Endothelial cell of umbilical vein (primary cell): ENCODE data around the gene KCNMA1. TPM values are rescaled to one million over a fixed set of nuclear protein-coding genes. Genes with fewer than 3 reads are reported as not detected.

Experiments used
- BruUV-seq: library from RNA; stranded (reverse); fragments of 400-500 nt; replicated peaks from 2 replicates; lab custom pipeline; 2021; lab: Mats Ljungman, UMichigan
- CTCF ChIA-PET: fragments of 300-600, 350-600 bp; sonication (Branson Sonifier 250); formaldehyde crosslinking; loops from one replicate; lab custom pipeline; 2021; ENCODE audit warnings: antibody characterized with exemption, inconsistent platforms; lab: Charles Lee
- POLR2A ChIA-PET: fragments of 300-600, 350-600 bp; sonication (Branson Sonifier 250); formaldehyde crosslinking; loops from one replicate; lab custom pipeline; 2021; ENCODE audit warnings: antibody characterized with exemption, inconsistent platforms; lab: Charles Lee
- DNase-seq: peaks from one replicate; pipeline ENCODE4 v3.0.0-alpha.2; 2011; ENCODE audit warnings: low read depth, low spot score
- FAIRE-seq: peaks from 2 replicates; lab custom pipeline; 2011; peaks lifted over from hg19 to GRCh38; lab: Jason Lieb, UNC
- H2AFZ ChIP-seq: 2 replicates; pipeline ENCODE4 v1.6.0; 2012; ENCODE audit warnings: low read depth, low read length, control low read depth, inconsistent platforms
- H3K27ac ChIP-seq: 2 replicates; pipeline ENCODE4 v1.5.1; 2011; ENCODE audit warnings: low read depth, mild to moderate bottlenecking, control low read depth, low read length, moderate library complexity; ENCODE audit not compliant: insufficient read depth
- H3K27me3 ChIP-seq, 2 experiments: 2 replicates each; pipeline versions ENCODE4 v1.6.0 to v1.6.1; 2011; ENCODE audit warnings: low read length in 2 of 2, mixed read lengths in 1 of 2; ENCODE audit not compliant: control insufficient read depth in 2 of 2, insufficient read depth in 2 of 2
- H3K36me3 ChIP-seq, 2 experiments: 2 replicates in 1 of 2; 3 replicates in 1 of 2; pipeline ENCODE4 v1.5.1; 2011; ENCODE audit warnings: low read length in 2 of 2, mild to moderate bottlenecking in 1 of 2, moderate library complexity in 1 of 2; ENCODE audit not compliant: control insufficient read depth in 2 of 2, insufficient read depth in 2 of 2; ENCODE audit errors: extremely low read depth in 1 of 2
- H3K4me1 ChIP-seq: 3 replicates; pipeline ENCODE4 v1.5.1; 2011; ENCODE audit warnings: mild to moderate bottlenecking, low read length; ENCODE audit not compliant: control insufficient read depth, insufficient read depth; ENCODE audit errors: extremely low read depth
- H3K4me2 ChIP-seq: 2 replicates; pipeline ENCODE4 v1.6.1; 2011; ENCODE audit warnings: low read length, control low read depth, mixed read lengths; ENCODE audit not compliant: insufficient read depth
- H3K4me3 ChIP-seq, 3 experiments: fragments of 200-600 bp in 1 of 3; sonication (generic), shearing (Covaris generic) in 1 of 3; replicated peaks in 1 of 3; 2 replicates each; pipeline ENCODE4 v1.5.1; 2011 to 2016; ENCODE audit warnings: control low read depth in 3 of 3, low read length in 3 of 3, mild to moderate bottlenecking in 2 of 3, inconsistent platforms in 1 of 3, low read depth in 1 of 3, moderate library complexity in 1 of 3; ENCODE audit not compliant: insufficient read depth in 1 of 3
- H3K79me2 ChIP-seq: 2 replicates; pipeline ENCODE4 v1.6.0; 2012; ENCODE audit warnings: low read length, inconsistent platforms; ENCODE audit not compliant: control insufficient read depth, insufficient read depth
- H3K9ac ChIP-seq: replicated peaks from 2 replicates; pipeline ENCODE3; 2011; ENCODE audit warnings: low read length, control low read depth; ENCODE audit not compliant: insufficient read depth; ENCODE audit errors: extremely low read depth
- H3K9me1 ChIP-seq: replicated peaks from 3 replicates; pipeline ENCODE4 v1.6.0; 2011; ENCODE audit warnings: mild to moderate bottlenecking, low read length; ENCODE audit not compliant: control insufficient read depth, insufficient read depth; ENCODE audit errors: extremely low read depth
- H3K9me3 ChIP-seq: replicated peaks from 2 replicates; pipeline ENCODE4 v1.5.1; 2012; ENCODE audit warnings: low read length, inconsistent platforms; ENCODE audit not compliant: control insufficient read depth, insufficient read depth
- H4K20me1 ChIP-seq: replicated peaks from 2 replicates; pipeline ENCODE3; 2011; ENCODE audit warnings: mild to moderate bottlenecking, low read length; ENCODE audit not compliant: control insufficient read depth, insufficient read depth; ENCODE audit errors: extremely low read depth
- EZH2 ChIP-seq: IDR thresholded peaks from 2 replicates; pipeline ENCODE4 v1.6.1; 2012; ENCODE audit warnings: borderline replicate concordance, low read depth, mild to moderate bottlenecking, moderate library complexity, low read length, inconsistent platforms; ENCODE audit not compliant: severe bottlenecking
- FOS ChIP-seq: IDR thresholded peaks from 2 replicates; pipeline ENCODE4 v1.6.1; 2011; ENCODE audit warnings: mild to moderate bottlenecking, low read length, moderate library complexity, borderline replicate concordance; ENCODE audit not compliant: insufficient read depth
- GATA2 ChIP-seq: IDR thresholded peaks from 2 replicates; pipeline ENCODE4 v1.7.0; 2011; ENCODE audit warnings: low read depth, mild to moderate bottlenecking, moderate library complexity, mixed read lengths, low read length; ENCODE audit not compliant: insufficient read length, insufficient read depth
- JUN ChIP-seq: IDR thresholded peaks from 2 replicates; pipeline ENCODE4 v1.6.1; 2011; ENCODE audit warnings: borderline replicate concordance, low read depth; ENCODE audit not compliant: insufficient read length, insufficient read depth
- MYC ChIP-seq: IDR thresholded peaks from one replicate; pipeline ENCODE4 v1.6.1; 2011; ENCODE audit warnings: mild to moderate bottlenecking, low read depth, low read length
- dilution Hi-C: fragments of 300-500 bp; cut with MboI; formaldehyde crosslinking; loops from one replicate; pipeline ENCODE4 v1.15.0; 2019; ENCODE audit warnings: low sequenced_read_pairs; ENCODE audit not compliant: extremely low pct_ligation_motif_present
- intact Hi-C: fragments of 100-400 bp; cut with micrococcal nuclease; formaldehyde crosslinking; loops from one replicate; pipeline ENCODE4 v1.10.0; 2022
- polyA plus RNA-seq, 4 experiments: library from polyadenylated mRNA; depleted of rRNA in 3 of 4; stranded (reverse) in 3 of 4; unstranded in 1 of 4; fragments of >200 nt; gene quantifications; 2 replicates each; pipeline versions ENCODE4 v1.2.1 to v1.2.3, GENCODE V29; 2011 to 2012; ENCODE audit warnings: missing spikeins in 1 of 4
- total RNA-seq: library from RNA; stranded (reverse); gene quantifications from 2 replicates; pipeline ENCODE4 v1.2.3, GENCODE V29; 2021
- TF ChIP-seq, protein P1 (sequence below), 2 donors: IDR thresholded peaks; 1 replicate in 1 of 2; 2 replicates in 1 of 2; pipeline ENCODE4 v1.5.1; 2011; ENCODE audit warnings: low read length in 2 of 2, mild to moderate bottlenecking in 2 of 2, moderate library complexity in 2 of 2, control low read depth in 1 of 2, inconsistent platforms in 1 of 2, low read depth in 1 of 2; ENCODE audit not compliant: insufficient read depth in 1 of 2; ENCODE audit errors: extremely low read depth in 1 of 2
- TF ChIP-seq, protein P2 (sequence below): IDR thresholded peaks from 2 replicates; pipeline ENCODE4 v1.6.1; 2011; ENCODE audit not compliant: insufficient read depth, insufficient read length

KCNMA1 gene
- total and polyA plus RNA-seq, 2 donors (not counting 3 experiments of a cell fraction or from before 2014, with no cell fraction given) = 0.10 to 0.82 TPM

DNA sequence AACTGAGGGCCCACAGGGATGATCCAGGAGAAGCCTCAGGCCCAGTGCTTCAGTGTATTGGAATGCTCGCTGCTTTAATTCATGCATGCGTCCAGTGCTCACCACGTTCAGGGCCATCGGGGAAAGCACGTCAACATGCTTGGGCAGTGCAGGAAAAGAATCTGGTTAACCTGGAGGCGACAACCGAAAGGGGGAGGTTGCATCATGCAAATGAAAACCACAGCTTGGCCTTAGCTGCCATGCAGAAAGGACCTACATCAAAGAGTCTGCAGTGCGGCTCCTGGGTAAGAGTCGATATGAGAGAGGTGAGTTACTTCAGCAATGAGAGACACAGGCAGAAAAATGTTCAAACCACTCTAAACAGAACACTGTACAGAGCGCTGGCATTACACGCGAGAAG lies 440.1 kb downstream of the KCNMA1 start:
- Histone ChIP-seq H3K4me2 (no peak overlapping the region), H2AFZ (no peak overlapping the region), H3K9ac (no peak overlapping the region), H3K27me3 (peaks cover 0 to 10% of the 10 kb centered on the region in 2 experiments), H4K20me1 (no peaks in the 10 kb centered on the region), H3K27ac (no peak overlapping the region), H3K4me3 (no peak overlapping the region), H3K4me1 (no peaks in the 10 kb centered on the region), H3K36me3 (no peaks in the 10 kb centered on the region), H3K9me1 (no peaks in the 10 kb centered on the region), H3K9me3 (no peaks in the 10 kb centered on the region), H3K79me2 (no peaks in the 10 kb centered on the region)
- TF ChIP-seq FOS (no peak), JUN (no peak), MYC (no peak), EZH2 (no peak), GATA2 (no peak)
- TF ChIP-seq, protein P1, sequence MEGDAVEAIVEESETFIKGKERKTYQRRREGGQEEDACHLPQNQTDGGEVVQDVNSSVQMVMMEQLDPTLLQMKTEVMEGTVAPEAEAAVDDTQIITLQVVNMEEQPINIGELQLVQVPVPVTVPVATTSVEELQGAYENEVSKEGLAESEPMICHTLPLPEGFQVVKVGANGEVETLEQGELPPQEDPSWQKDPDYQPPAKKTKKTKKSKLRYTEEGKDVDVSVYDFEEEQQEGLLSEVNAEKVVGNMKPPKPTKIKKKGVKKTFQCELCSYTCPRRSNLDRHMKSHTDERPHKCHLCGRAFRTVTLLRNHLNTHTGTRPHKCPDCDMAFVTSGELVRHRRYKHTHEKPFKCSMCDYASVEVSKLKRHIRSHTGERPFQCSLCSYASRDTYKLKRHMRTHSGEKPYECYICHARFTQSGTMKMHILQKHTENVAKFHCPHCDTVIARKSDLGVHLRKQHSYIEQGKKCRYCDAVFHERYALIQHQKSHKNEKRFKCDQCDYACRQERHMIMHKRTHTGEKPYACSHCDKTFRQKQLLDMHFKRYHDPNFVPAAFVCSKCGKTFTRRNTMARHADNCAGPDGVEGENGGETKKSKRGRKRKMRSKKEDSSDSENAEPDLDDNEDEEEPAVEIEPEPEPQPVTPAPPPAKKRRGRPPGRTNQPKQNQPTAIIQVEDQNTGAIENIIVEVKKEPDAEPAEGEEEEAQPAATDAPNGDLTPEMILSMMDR (IDR thresholded peaks at IDR 0.05; ENCODE audit: extremely low read depth in 1 of 2, insufficient read depth in 1 of 2, low read depth in 1 of 2, low read length in 2 of 2) = no peak
- TF ChIP-seq, protein P2, sequence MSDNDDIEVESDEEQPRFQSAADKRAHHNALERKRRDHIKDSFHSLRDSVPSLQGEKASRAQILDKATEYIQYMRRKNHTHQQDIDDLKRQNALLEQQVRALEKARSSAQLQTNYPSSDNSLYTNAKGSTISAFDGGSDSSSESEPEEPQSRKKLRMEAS = no peak
- CTCF ChIA-PET = interaction anchor here (0.7 to 1.4 kb wide), 3 partner anchors 10 to 514 kb away, joined by 3 to 4 read pairs (median 3); no protein-coding TSS in a partner anchor
- FAIRE-seq (no peak), DNase-seq (no peak)
- POLR2A ChIA-PET = no interaction called here
- intact Hi-C loops = no loop called here
- no TSS peak for BruUV-seq
- dilution Hi-C loops = no loop called here
